GM21526 (cell line): Measurements from ENCODE around the gene PRDX6.

Experiments
- ATAC-seq: cut with Tn5 transposase; IDR thresholded peaks from one replicate; pipeline ENCODE4 v1.9.1; 2021; ENCODE audit warnings: moderate library complexity; ENCODE audit not compliant: unreplicated experiment, low FRiP score

The PRDX6 gene

GRCh38 chr1:173536223-173536622 lies 59.1 kb downstream of the PRDX6 start:
- no peak for ATAC-seq
